NCI-H1417 treated with DMSO at 0.1 percent for 48 hours (cell line): ENCODE data around the gene NHEJ1.

ENCODE experiments used
- DNase-seq: peaks from one replicate; lab custom pipeline; 2025; lab: John Stamatoyannopoulos, UW

The NHEJ1 gene

DNA sequence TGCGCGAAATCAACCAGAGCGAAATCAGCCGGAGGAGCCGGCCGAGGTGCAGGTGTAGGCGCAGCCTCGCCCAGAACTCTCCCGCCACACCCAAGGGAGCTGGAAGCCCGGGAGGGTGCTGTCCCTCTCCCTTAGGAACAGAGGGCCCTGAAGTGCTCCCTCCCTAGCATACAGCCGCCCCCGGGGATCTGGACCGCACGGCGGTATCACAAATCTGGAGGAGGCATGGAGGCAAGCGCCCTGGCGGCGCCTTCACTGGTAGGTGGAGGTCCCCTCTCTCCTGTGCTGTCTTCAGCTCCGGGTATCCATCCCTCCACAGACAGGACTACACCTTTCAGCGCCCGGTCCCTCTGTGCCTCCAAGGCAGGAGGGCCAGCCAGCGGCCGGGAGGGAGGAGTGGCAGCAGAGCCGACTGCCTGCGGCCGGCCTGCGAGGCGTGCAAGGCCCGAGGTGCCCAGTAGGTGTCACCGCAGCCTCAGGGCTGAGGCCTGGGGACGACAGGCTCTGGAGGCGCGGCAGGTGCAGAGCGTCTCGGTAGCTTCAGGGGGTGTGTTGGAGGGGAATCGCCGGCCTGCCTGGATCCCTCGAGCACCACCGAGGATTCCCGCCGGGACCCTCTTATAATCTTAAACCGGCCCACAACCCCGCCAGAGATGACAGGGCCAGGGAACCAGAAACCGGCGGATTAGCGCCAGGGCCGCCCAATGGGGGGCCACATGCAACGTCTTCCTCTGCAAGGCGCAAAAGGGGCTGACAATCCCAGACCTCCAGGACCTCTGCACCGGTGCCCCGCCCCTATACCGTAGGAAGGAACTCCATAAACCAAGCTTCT is 102.7 kb downstream of the NHEJ1 start:
- peak; percentile 37 for DNase-seq

DNA sequence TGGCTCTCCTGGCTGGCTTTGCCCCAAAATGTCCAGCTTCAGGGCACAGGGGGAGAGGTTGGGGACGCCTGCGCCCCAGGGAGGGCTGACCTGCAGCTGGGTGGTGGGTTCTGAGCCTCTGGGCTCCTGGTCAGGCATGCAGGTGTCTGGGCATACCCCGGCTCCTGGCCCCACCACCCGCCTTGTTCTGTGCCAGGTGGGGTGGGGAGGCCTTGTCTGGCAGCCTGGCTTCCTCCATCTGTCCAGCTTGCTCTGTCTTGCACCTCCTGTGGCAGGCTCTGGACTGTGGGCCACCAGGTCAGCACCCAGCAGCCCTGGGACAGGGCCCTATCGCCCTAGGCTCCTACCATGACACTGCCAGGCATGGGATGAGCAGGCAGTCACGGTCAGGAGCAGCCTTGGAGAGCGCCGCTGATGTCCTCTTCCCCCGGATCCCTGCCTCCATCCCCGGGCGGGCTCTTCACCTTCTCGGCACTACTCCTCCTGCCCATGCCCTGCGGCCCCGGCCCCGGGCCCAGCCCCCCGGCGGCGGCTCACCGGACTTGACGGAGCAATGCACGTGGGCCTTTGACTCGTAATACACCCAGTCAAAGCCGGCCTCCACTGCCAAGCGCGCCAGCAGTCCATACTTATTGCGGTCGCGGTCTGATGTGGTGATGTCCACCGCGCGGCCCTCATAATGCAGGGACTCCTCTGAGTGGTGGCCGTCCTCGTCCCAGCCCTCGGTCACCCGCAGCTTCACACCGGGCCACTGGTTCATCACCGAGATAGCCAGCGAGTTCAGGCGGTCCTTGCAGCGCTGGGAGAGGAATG is 103.5 kb downstream of the NHEJ1 start:
- no peak for DNase-seq

DNA sequence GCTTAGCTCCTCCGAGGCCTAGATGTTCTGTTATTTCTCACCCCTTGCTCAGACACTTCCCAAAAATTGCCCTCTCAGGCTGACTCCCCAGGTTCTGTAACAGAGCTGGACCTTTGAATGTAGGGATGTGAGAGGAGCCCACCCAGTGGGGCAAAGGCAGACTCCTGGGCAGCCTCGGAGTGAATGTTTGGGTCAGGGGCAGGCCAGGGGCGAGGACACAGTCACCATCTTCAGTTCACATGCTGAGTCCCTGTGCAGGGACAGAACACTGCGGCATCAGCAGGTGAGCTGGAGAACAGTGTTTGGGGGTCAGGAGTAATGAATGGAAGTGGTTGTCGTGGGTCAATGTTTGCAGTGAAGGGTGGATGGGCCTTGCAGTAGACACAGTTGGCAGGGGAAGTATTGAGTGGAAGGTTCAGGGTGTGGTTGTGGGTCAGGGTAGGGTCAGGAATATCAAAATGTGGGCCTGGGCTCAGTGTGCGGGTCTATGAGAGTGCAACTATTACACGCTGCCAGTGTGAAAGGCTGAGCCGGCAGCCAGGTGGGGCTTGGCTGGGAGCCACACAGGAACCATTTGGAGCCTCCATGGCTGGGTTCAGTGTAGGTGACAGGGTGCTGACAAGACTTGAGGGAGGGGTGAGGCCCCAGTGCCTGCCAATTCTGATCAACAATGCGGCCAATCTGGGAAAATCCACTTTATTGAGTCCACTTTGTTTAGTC is 104.3 kb downstream of the NHEJ1 start:
- no peak for DNase-seq

DNA sequence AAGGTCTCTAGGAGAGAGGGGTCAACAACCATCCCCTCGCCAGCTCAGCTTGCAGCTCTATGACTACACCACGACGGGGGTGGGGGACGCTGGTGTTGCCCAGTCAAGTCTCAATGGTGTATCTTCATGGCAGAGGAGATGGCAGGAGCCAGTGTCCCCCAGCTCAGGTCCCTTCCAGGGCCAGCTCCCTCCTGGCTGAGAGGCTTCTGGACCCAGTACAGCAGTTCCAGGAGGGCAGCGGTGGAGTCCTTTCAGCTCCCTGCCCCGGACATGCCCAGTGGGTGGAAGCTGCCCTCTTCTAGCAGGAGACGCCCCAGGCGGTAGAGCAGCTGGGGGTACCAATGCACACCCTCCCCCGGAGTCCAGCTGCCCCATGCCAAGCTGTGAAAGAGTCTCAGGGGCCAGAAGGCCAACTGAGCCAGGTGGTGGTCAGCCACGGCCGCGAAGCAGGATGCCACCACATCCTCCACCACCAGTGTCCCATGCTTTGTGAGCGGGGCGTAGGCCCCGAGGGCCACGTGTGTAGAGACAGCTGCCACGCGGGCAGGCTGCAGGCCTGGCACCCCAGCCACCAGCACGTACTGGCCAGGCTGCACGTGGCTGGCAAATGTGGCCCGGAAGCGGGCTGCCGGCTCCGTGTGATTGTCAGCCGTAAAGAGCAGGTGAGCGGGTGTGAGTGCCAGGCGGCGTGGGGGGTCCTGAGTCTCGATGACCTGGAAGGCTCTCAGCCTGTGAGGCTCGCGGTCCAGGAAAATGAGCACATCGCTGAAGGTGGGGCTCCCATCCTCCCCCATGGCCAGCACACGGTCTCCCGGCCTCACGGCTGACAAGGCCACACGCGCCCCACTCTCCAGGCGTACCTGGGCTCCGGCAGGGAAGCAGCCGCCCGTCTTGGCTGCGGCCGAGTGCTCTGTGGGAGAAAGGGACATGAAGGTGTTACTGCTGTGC is 105.4 kb downstream of the NHEJ1 start:
- no peak for DNase-seq

DNA sequence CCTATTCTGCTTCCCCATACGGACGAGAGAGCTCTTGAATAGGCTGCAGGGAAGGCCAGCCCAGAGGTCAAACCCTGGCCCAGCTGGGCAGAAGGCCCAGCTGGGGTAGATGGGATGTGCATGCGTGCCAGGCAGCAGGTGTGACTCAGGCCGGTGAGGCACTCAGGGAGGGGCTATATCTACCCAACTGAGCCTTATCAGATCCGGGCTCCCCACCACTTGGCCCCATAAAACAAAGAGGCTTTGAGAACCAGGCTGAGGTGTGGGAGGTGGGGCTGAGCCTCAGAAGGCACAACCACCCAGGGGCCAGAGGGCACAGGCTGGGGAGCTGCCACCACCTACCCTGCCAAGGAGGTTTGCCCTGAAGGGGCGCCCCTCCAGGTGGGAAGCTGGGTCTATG is 111.3 kb downstream of the NHEJ1 start:
- DNase-seq: no peak

DNA sequence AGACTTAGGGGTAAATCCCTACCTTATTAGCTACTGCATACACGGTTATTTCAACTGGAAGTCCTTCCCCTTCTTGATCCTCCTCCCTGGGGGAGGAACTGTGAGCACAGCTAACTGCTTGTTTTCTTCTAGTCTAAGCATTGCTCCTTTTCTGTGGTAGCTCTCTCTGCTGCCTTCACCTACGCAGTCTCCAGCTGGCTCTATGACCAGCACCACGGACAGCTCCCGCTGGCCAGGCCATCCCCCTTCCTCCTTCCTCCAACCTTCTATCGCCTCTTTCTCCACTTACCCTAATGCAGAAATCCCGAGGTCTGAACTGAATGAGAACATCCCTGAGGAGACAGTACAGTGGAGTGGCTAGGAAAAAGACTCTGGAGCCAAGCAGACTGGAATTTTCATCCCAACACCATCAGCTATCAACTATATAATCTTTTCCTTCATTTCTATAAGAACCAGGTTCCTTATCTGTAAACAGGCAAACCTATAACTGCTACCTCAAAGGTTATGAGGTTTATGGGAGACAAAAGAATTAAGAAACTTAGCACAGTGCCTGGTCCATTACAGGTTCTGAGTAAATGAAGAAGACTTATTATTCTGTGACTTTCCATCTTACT is 114.6 kb downstream of the NHEJ1 start:
- DNase-seq: no peak

DNA sequence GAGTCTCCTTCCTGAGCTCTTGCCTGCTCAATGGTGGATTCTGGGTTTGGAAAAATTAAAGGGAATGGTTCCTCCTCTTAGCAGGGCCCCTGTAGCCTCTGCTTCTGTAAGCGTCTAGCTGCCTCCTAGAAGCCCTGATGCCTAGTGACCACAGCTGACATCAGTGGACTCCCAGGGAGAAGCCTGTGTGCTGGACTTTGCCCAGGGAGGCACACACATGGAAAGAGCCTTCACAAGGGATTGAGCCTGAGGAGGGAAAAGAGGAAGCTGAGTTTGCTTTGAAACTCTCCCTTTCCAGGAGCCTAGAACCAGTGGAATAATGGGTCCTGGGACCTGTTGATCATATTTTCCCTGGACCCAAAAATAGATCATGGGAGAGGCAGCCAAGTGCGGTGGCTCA is 117.9 kb downstream of the NHEJ1 start:
- no peak for DNase-seq

DNA sequence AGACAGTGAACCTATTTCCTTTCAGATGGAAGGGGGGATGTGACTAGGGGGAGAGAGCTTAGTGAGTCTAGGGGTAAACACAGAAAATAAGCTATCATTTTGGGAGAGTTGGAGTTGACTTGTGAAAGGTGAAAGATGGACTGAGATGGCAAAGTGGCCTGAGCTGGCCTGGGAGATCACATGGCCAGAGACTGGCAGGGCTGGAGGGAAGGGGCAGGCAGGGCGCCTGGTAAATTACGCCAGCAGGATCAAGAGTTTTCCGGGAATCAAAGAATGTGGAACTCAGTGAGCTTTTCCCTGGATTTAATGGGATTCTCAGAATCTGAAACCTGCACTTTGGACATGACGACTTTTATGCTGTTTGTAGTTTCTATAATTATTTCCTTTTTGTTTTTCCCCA is 118.5 kb downstream of the NHEJ1 start:
- no peak for DNase-seq

DNA sequence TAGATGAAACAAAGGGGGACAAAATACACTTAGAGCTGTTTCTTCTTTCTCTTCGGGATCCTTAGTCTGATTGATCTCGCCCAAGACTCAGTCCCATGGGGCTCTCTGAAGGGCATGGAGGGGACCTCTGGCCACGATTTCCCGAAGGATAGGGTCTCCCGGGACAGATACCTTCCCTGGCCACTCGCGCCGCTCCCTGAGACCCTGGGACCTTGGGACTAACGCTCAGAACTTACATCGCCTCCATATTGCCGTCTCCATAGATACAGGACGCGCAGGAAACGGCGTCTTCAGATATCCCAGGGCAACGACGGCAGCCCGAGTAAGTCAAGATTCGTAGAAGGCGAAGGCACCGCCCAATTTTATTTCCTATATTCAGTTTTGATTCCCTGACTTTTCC is 119.4 kb downstream of the NHEJ1 start, which contains the start of gene CFAP65:
CFAP65 (minus strand) TSS at position 265 of the 400 bp plus-strand sequence. CDS start 2,468 bp downstream, outside the sequence.
- DNase-seq: no peak

DNA sequence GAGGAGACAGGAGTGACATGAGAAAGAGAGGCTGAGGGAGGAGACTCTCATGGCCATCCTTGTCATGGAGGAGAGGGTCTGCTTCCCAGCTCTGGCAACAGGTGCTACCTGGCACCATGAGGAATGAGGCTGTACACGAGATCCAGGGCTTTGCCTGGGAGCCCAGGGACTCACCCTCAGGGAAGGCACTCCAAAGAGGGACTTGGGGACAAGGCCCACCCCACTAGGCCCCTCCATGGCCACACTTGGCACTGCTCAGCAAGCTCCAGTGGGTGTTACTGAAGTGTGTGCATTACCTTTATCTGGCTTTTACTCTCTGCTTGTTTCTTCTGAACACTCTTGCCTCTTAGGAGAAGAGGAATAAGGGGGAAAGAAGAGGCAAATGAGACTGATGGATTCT is 122.0 kb downstream of the NHEJ1 start:
- no peak for DNase-seq

DNA sequence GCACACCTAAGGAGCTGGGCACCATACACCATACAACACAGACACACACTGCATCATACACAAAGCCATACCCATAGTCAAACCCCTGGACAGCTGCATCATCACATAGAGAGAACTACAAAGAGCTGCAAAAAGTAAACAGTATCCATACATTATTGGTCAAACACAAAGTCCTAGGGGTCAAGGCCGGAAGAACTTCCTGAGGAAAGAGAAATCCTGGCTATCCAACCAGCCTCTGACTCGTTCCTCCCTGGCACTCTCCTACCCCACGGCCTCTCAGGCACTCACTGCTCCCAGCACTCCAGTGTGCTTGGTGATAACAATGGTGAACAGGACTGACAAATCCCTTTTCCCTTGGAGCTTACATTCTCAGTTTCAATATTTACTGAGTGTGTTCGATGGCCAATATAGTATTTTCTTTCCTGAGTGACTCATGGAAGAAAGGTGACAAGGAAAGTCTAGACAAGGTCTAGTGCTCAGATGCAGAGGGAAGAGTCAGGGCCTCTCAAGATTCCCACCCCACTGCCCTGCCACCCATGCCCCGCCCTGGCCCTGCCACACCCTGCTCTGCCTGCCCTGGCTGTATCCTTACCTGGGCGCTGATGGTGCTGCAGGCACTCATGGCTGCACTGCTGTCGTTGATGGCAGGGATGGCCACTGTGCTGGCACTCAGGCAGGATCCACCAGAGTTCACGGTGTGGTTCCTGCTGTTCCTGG is 122.7 kb downstream of the NHEJ1 start:
- no peak for DNase-seq

DNA sequence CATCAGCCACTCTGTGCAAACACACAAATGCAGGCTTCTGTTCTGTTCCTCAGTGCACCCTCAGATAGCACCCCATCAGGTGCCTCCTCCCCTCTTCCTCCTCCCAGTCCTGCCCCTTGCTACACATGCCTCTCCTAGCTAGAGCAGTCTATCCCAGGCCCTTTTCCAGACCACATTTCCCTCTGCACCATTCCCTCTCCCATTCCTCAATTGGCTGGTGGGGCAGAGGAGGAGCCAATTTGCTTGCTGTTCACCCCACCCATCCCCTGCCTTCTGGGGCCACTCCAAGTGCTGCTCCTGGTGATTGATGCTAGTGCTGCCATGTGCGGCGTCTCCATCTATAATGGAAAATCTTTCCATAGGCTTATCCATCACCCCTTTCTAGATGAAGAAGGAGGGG is 124.7 kb downstream of the NHEJ1 start:
- DNase-seq: no peak

DNA sequence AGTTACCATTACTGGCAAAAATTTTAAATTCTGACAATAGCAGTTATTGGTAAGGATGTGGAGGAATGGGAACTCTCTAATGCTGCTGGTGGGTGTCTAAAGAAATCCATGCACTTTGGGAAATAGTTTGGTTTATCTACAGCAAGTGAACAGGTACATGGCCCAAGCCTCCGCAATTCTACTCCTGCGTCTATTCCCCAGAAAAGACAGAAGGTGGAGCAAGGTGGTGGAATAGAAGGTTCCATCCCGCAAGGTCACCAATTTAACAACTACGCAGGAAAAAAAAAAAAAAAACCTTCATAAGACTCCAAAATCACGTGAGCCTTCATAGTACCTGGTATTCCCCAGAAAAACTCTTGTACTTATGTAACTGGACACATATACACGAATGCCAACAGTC is 125.8 kb downstream of the NHEJ1 start:
- no peak for DNase-seq

DNA sequence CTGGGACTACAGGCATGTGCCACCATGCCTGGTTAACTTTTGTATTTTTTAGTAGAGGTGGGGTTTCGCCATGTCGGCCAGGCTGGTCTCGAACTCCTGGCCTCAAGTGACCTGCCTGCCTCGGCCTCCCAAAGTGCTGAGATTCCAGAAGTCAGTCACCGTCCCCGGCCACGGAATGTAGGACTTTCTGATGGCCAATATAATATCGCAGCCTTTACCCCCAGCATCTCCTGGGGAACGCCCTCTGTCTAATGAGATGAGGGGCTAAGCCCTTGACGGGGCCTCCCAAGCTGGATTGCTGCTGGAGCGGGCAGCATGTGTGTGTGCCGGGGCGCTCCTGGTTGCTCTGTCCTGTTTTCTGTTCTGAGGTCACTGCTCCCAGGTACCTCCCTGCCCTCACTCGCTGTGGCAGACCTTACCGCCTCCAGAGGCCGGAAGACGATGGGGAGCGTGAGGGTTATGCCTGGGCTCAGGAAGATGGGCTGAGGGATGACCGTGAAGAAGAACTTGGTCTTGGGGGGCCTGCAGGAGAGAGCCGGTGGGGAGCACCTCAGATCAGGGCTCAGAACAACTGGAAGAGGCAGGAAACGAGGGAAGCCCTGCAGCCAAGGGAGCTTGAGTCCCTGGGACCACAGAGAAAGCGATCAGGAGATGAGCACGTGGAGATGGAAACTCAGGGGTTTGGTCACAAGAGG is 128.4 kb downstream of the NHEJ1 start:
- DNase-seq: no peak

DNA sequence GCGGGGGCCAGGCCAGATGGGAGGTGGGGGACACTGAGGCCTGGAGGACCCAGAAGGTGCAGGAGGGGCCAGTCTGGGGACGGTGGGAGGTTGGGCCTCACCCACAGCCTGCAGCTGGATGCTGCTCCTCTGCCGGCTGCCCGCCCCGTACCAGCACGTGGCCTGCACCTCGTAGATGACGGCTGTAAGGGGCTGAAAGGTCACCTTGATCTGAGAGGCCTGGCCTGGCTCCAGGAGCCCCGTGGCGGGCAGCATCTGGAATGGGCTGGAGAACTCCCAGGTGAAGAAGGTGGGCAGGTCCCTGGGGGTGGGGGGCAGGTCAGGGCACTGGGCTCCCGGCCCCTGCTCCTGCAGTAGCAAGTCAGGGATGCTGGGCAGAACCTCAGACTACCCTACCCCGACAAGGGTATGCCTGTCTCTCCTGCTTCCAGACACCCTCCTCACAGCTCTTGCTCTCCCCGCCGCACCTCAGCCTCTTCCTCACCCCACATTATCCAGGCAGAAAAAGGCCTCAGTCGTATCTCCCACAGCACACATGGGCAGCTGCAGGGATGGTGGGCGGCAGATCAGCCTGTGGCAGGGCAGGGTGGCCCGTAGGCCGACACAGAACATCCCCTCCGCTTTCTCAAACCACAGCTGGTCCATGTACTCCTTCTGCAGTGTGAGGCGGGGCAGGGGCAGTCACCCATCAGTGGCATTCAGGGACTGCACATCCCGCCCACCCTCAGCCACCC is 129.4 kb downstream of the NHEJ1 start:
- no peak for DNase-seq

DNA sequence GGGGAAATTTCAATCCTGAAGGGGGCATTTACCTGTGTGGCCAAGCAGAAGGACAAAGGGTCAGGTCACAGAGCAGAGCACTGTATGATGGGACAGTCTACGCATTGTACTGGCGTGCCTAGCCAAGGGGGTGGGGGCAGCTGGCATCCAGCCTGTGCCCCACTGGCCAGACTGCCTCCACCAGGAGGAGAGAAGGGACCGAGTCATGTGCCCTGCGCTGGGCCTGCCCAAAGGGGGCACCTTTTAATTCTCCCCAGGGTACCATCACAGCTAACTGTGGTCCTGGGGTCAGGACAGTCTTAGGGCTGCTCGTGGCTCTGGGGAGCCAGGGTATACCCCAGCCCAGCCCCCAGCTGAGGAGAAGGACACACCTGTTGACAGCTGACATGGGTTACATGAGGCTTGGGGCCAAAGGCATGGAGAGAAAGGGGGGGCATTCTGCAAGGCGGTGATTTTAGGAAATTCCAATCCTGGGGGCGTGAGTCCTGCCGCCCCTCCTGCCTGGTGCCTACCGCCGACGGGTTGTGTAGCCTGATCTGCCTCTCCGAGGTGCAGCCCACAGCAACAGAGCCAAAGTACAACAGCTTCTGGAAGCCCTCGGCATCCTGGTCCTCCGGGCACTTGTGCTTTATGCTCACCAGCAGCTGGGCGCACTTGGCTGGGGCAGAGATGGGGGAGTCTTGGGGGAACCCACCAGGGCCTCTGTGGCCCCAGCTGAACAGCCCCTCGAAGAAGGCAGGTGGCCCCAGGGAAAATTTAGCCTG is 130.3 kb downstream of the NHEJ1 start:
- DNase-seq: no peak

DNA sequence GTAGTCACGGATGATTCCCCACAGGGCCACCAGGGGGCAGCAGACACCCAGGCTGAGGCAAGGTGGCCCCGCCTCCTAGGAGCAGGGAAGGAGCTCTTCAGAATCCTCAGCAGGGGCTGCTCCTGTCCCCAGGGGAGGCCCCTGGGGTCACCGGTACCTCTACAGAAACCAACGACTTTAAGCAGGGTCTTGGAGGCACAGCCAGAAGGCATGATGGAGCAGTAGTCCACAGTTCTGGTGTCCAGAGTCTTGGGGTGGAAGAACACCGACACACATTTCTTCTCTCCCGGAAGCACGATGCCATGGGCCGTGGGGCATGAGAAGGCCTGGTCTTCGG is 130.8 kb downstream of the NHEJ1 start:
- DNase-seq: peak; percentile 16
